Gastrocnemius medialis (tissue), 4 donors: ENCODE results near the gene MPRIP.

Experiments
- CTCF ChIP-seq, 5 experiments: fragments of 450-650 bp in 3 of 5; fragments of 200-600 bp in 2 of 5; sonication (generic) in 2 of 5; IDR thresholded peaks in 4 of 5; conservative IDR thresholded peaks in 1 of 5; 1 replicate in 4 of 5; 2 replicates in 1 of 5; pipeline ENCODE4 v1.5.1; 2016 to 2019; ENCODE audit warnings: antibody characterized with exemption in 5 of 5, mild to moderate bottlenecking in 3 of 5, moderate library complexity in 3 of 5
- POLR2A ChIP-seq, 2 donors: fragments of 450-650 bp; IDR thresholded peaks; one replicate each; pipeline ENCODE4 v1.6.1; 2017; ENCODE audit warnings: antibody characterized with exemption in 2 of 2, mild to moderate bottlenecking in 2 of 2, moderate library complexity in 2 of 2

- TF ChIP-seq CTCF (IDR thresholded peaks at IDR 0.05 in 4 of 5, conservative IDR thresholded peaks at IDR 0.05 in 1 of 5) (no peak), POLR2A (IDR thresholded peaks at IDR 0.05) (no peak)
Observed at GRCh38 chr17:16997514-16998429, 44.5 kb upstream of the MPRIP start.
